Left renal cortex interstitium (tissue), 4 donors: ENCODE data around the gene PNKP. TPM values are rescaled to one million over a fixed set of nuclear protein-coding genes. Genes with fewer than 3 reads are reported as not detected.

Experiments
- DNase-seq, 4 donors: peaks; one replicate each; pipeline ENCODE4 v3.0.0-alpha.2; 2013; ENCODE audit warnings: low read depth in 4 of 4, low spot score in 2 of 4, missing footprints in 1 of 4
- polyA plus RNA-seq, 4 donors: library from polyadenylated mRNA; unstranded; fragments of 120-200 nt; gene quantifications; one replicate each; pipeline ENCODE4 v1.2.1, GENCODE V29; 2013; ENCODE audit not compliant: insufficient read length in 4 of 4

Gene PNKP
- polyA plus RNA-seq, 4 donors: 33.1 to 104 (median 72.8) TPM

- DNase-seq: no peak
These were observed 5.6 kb downstream of the PNKP start for GRCh38 chr19:49861541-49862378.

- no peak for DNase-seq
These were observed 6.3 kb downstream of the PNKP start for GRCh38 chr19:49861107-49861506.

GRCh38 chr19:49860336-49861102, 6.9 kb downstream of the PNKP start:
- no peak for DNase-seq

GRCh38 chr19:49859682-49860335, 7.6 kb downstream of the PNKP start:
- no peak for DNase-seq

- DNase-seq: no peak
These were observed 9.0 kb downstream of the PNKP start for GRCh38 chr19:49858088-49858985.

- no peak for DNase-seq
These were observed 9.6 kb downstream of the PNKP start for GRCh38 chr19:49857838-49858087.

- DNase-seq: no peak
These were observed 10.1 kb downstream of the PNKP start for GRCh38 chr19:49857061-49857837.

GRCh38 chr19:49856574-49857021, 10.8 kb downstream of the PNKP start:
- DNase-seq: no peak

GRCh38 chr19:49855676-49856573, 11.5 kb downstream of the PNKP start:
- no peak for DNase-seq

- no peak for DNase-seq
These were observed 12.1 kb downstream of the PNKP start for GRCh38 chr19:49855277-49855675.

- no peak for DNase-seq
These were observed 12.8 kb downstream of the PNKP start for GRCh38 chr19:49854378-49855263.

- no peak for DNase-seq
These were observed 13.5 kb downstream of the PNKP start for GRCh38 chr19:49853852-49854377.

- no peak for DNase-seq
These were observed 14.7 kb downstream of the PNKP start for GRCh38 chr19:49852631-49853126.

- peak in 1 of 4 donors; percentile 31 for DNase-seq
These were observed 15.7 kb downstream of the PNKP start for GRCh38 chr19:49851456-49852259.

- peak; percentile 79 to 87 (median 82) for DNase-seq
These were observed 16.7 kb downstream of the PNKP start, which contains the start of gene PTOV1 for GRCh38 chr19:49850487-49851342. TSS of gene PTOV1 (plus strand) at chr19:49851159.

- DNase-seq: no peak
These were observed 17.2 kb downstream of the PNKP start for GRCh38 chr19:49850221-49850486.
